A204.1 (cell line): ENCODE measurements around the gene HELB.

Experiments
- FAIRE-seq: peaks from 2 replicates; lab custom pipeline; 2012; peaks lifted over from hg19 to GRCh38; lab: Jason Lieb, UNC

The HELB gene

GRCh38 chr12:66365718-66366490, 63.6 kb downstream of the HELB start:
- no peak for FAIRE-seq

- no peak for FAIRE-seq
Observed at GRCh38 chr12:66367015-66367667, 64.8 kb downstream of the HELB start.

GRCh38 chr12:66371982-66372381, 69.7 kb downstream of the HELB start:
- no peak for FAIRE-seq

- no peak for FAIRE-seq
Observed at GRCh38 chr12:66375560-66375959, 73.3 kb downstream of the HELB start.

- FAIRE-seq = no peak
Observed at GRCh38 chr12:66379616-66380015, 77.3 kb downstream of the HELB start.

GRCh38 chr12:66380769-66381535, 78.7 kb downstream of the HELB start:
- no peak for FAIRE-seq

- no peak for FAIRE-seq
Observed at GRCh38 chr12:66387117-66387516, 84.8 kb downstream of the HELB start.
